Measurements from ENCODE around the gene GABRB1.

DNA sequence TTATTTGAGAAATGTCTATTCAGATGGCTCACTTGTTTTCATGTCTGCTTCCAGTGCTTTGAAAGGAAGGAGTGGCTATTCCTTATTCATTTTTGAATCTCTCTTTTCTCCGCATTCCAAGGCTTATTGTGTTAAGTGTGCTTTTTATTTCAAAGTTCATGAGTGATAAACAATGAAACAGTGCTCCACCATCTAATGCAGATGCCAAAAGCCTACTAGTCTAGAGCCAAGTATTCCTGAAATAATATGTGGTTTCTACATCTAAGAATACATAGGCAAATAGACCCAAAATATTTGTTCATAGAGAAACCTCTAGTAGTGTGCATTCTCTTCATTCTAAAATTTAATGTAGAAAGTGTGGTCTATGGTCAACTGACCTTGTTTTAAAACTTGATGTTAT lies 187.3 kb downstream of the GABRB1 start:
- TF ChIP-seq, protein P1, sequence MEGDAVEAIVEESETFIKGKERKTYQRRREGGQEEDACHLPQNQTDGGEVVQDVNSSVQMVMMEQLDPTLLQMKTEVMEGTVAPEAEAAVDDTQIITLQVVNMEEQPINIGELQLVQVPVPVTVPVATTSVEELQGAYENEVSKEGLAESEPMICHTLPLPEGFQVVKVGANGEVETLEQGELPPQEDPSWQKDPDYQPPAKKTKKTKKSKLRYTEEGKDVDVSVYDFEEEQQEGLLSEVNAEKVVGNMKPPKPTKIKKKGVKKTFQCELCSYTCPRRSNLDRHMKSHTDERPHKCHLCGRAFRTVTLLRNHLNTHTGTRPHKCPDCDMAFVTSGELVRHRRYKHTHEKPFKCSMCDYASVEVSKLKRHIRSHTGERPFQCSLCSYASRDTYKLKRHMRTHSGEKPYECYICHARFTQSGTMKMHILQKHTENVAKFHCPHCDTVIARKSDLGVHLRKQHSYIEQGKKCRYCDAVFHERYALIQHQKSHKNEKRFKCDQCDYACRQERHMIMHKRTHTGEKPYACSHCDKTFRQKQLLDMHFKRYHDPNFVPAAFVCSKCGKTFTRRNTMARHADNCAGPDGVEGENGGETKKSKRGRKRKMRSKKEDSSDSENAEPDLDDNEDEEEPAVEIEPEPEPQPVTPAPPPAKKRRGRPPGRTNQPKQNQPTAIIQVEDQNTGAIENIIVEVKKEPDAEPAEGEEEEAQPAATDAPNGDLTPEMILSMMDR (IDR thresholded peaks at IDR 0.05; ENCODE audit: low read length), result no peak
- TF ChIP-seq EZH2 (optimal IDR thresholded peaks at IDR 0.05; ENCODE audit: low read depth, low read length), result no peak
